HuH-7 (cell line): ENCODE results near the gene RAPGEF4.
"Not testable (repeated sequence)": the region's sequence is repeated elsewhere in the genome, so short reads cannot be mapped to it uniquely, and the experiment has no call there.

Experiments used
- DNase-seq: peaks from one replicate; pipeline ENCODE4 v3.0.0; 2011; ENCODE audit warnings: low spot score

RAPGEF4 gene

GRCh38 chr2:173075056-173075780, 339.6 kb downstream of the RAPGEF4 start:
- DNase-seq = no peak

- DNase-seq = peak; percentile 55
Observed at GRCh38 chr2:173075781-173076580, 340.3 kb downstream of the RAPGEF4 start, which contains the start of gene MAP3K20. Gene MAP3K20, plus strand, starts transcription at chr2:173075846. Its CDS starts 15,186 bp downstream, at chr2:173091032.

- no peak for DNase-seq
Observed at GRCh38 chr2:173076581-173077345, 341.1 kb downstream of the RAPGEF4 start.

GRCh38 chr2:173077506-173078177, 342.0 kb downstream of the RAPGEF4 start:
- DNase-seq = no peak

DNA sequence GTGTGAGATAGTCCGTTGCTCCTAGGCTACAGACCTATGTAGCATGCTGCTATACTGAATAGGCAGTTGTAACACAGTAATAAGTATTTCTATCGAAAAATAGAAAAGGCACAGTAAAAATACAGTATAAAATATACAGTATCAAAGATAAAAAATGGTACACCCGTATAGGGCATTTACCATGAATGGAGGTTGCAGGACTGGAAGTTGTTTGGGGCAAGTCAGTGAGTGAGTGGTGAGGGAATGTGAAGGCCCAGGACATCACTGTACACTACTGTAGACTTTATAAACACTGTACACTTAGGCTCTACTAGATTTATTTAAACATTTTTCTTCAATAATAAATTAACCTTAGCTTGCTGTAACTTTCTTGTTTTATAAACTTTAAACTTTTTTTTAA, 343.5 kb downstream of the RAPGEF4 start:
- no peak for DNase-seq

GRCh38 chr2:173079973-173080860, 344.6 kb downstream of the RAPGEF4 start:
- no peak for DNase-seq

GRCh38 chr2:173086518-173087213, 351.0 kb downstream of the RAPGEF4 start:
- DNase-seq = no peak

- no peak for DNase-seq
Observed at GRCh38 chr2:173087214-173087581, 351.6 kb downstream of the RAPGEF4 start.

- DNase-seq = no peak
Observed at GRCh38 chr2:173087793-173088496, 352.3 kb downstream of the RAPGEF4 start.

- no peak for DNase-seq
Observed at GRCh38 chr2:173090276-173090877, 354.7 kb downstream of the RAPGEF4 start.

GRCh38 chr2:173090973-173091660, 355.5 kb downstream of the RAPGEF4 start:
- no peak for DNase-seq

- DNase-seq = no peak
Observed at GRCh38 chr2:173091910-173092309, 356.3 kb downstream of the RAPGEF4 start.

DNA sequence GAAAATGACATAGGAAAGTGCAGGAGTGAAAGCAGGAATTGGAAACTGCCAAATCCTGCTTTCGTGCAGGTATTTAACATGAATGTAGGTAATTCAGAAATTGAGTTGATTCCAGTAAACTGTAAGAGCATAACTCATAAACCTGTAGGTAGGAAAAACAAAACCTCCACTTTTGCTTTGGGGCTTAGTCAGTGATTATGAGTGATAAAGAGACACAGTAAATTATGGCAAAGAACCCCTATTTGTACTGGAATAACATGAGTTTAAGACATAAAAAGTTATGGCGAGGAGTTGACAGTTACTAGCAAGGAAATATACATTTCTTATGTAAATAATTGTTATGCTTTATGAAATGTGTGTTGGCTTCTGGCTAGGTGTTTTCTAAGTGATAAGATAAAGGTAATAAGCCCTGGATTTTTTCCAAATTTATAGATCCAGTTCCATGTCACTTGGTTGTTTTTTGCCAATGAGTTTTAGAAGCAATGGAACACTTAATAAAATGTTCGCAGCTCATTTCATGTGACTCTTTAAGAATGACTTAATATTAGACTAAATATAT, 357.3 kb downstream of the RAPGEF4 start:
- DNase-seq = no peak

DNA sequence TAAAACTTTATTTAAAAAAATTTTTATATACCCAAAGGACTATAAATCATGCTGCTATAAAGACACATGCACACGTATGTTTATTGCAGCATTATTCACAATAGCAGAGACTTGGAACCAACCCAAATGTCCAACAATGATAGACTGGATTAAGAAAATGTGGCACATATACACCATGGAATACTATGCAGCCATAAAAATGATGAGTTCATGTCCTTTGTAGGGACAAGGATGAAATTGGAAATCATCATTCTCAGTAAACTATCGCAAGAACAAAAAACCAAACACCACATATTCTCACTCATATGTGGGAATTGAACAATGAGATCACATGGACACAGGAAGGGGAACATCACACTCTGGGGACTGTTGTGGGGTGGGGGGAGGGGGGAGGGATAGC, 358.0 kb downstream of the RAPGEF4 start:
- DNase-seq = not testable (repeated sequence)

DNA sequence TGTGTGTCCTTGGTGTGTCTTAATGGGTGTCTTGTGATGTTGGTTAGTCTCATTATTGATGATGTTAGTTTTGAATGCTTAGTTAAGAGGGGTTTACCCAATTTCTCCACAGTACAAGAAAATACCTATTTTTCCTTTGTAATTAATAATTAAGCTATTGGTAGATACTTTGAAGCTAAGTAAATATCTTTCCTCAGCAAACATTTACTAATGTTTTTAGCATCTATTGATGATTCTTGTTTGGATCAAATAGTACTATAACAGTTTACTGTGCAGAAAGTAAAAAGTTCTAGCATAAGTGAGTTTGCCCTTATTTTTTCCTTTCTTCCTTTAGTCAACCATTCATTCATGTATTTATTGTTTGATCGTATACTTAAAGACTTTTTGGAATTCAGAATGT, 359.1 kb downstream of the RAPGEF4 start:
- no peak for DNase-seq

- DNase-seq = no peak
Observed at GRCh38 chr2:173095356-173095755, 359.7 kb downstream of the RAPGEF4 start.

DNA sequence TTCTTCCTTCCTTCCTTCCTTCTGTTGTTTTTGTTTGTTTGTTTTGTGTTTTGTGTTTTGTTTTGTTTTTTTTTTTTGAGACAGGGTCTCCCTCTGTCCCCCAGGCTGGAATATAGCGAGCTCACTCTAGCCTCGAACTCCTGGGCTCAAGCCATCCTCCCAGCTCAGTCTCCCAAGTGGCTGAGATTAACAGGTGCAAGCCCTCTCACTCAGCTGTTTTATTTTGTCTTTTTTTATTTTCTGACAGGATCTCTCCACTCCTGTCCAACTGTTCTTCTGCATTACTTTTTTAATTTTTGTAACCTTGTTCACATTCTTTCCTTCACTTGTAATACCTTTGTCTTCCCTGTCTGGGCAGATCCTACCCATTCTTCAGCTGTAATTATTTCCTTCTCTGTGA, 363.6 kb downstream of the RAPGEF4 start:
- no peak for DNase-seq

DNA sequence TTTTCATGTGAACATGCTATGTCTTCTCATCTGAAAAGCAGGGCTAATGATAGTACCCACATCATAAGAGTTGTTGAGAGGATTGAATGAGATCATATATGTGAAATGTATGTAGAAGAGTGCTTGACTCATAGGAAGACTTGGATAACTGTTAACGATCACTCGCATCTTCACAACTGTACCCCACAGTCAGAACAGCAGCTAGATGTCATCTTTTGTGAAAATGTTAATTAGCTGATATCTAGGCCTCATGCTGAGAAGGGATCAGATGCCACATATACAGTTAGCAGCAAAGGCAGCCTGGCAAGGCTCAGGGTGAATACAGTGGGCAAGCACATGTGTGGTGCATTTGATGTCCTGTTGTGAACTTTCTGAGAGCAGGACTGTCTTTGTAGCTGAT, 364.2 kb downstream of the RAPGEF4 start:
- DNase-seq = no peak
